ENCODE measurements around the gene SLX4IP. TPM values are rescaled to one million over a fixed set of nuclear protein-coding genes. Genes with fewer than 3 reads are reported as not detected.

The SLX4IP gene
- total RNA-seq, 1 donor from 2014 or later = 4.5 TPM

DNA sequence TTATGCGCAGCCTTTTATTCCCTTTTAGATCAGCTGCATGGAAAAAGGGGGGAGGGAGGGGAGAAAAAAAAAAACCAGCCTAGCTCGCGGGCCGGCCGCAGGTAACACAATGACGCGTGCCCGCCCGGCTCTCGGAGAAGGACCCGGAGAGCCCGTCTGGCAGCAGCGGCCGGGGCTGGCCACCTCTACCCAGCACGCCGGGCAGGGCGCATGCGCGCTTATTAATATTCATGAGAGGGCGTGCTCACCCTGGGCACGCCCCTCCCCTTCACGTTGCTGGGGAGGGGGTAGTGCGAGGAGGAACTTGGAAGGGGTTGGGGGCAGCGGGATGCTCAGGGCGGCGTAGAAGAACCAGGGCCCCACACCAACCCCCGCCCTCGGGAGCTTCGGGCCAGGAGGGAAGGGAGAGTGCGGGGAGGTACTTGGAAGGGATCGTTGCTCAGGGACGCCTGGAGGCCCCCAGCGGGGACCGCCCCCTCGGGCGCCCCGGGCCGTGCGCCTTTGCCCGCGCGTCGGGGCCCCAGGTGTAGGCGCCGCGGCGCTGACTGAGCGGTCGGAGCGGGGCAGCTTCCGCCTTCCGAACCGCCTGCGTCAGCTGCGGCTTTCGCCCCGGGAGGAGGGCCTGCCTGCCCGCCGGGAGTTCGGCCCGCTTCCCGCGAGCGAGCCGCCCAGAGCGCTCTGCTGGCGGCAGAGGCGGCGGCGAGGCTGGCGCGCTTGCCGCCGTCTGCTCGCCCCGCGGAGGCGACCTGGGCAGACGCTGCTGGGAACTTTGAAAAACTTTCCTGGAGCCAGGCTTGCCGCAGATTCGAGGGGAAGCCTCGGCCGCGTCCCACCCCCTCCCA is 239.0 kb downstream of the SLX4IP start, which contains the start of gene JAG1:
TSS of gene JAG1 (minus strand) at position 158 of the 842 bp plus-strand sequence. CDS start 469 bp downstream, outside the sequence.
- TF ChIP-seq CTCF (IDR thresholded peaks at IDR 0.05) = no peak
- Histone ChIP-seq H3K9me3 (no peaks in the 10 kb centered on the region), H3K27me3 (no peaks in the 10 kb centered on the region), H3K36me3 (peaks cover 0 to 6% of the 10 kb centered on the region in 2 donors), H3K4me3 (peak within 1 kb of the TSS; percentile 86 to 90), H3K27ac (peak within 1 kb of the TSS; percentile 100), H3K4me1 (peaks cover 0 to 10% of the 10 kb centered on the region in 2 donors)
- peak; percentile 82 to 98 for DNase-seq (ENCODE audit: low spot score in 2 of 2)
- intact Hi-C loops (cut with DNase I) = loop anchor here (1.0 to 10.0 kb wide), 13 partner anchors 19 to 868 kb away; partner anchors contain the start of gene MKKS

GRCh38 chr20:10674684-10675449 is 239.8 kb downstream of the SLX4IP start:
- intact Hi-C loops (cut with DNase I) = loop anchor here (2.0 to 10.0 kb wide), 11 partner anchors 38 to 867 kb away; no protein-coding TSS in a partner anchor
- peaks cover 0 to 6% of the 10 kb centered on the region in 2 donors for H3K36me3 ChIP-seq
- H3K4me3 ChIP-seq = peak overlapping the region; percentile 86 to 90
- peak overlapping the region; percentile 100 for H3K27ac ChIP-seq
- H3K4me1 ChIP-seq = peaks cover 0 to 9% of the 10 kb centered on the region in 2 donors
- H3K27me3 ChIP-seq = no peaks in the 10 kb centered on the region
- DNase-seq (ENCODE audit: low spot score in 2 of 2) = peak in 1 of 2 donors; percentile 89
- TF ChIP-seq CTCF (IDR thresholded peaks at IDR 0.05) = peak; percentile 95 to 97 (median 96)
- no peaks in the 10 kb centered on the region for H3K9me3 ChIP-seq

- TF ChIP-seq CTCF (IDR thresholded peaks at IDR 0.05) = no peak
- Histone ChIP-seq H3K4me1 (peaks cover 0 to 9% of the 10 kb centered on the region in 2 donors), H3K27ac (peak overlapping the region; percentile 100), H3K36me3 (peaks cover 0 to 6% of the 10 kb centered on the region in 2 donors), H3K4me3 (peak overlapping the region; percentile 86 to 90), H3K27me3 (no peaks in the 10 kb centered on the region), H3K9me3 (no peaks in the 10 kb centered on the region)
- intact Hi-C loops (cut with DNase I) = loop anchor here (2.0 to 10.0 kb wide), 5 partner anchors 207 to 599 kb away; no protein-coding TSS in a partner anchor
- DNase-seq (ENCODE audit: low spot score in 2 of 2) = no peak
These were observed 240.3 kb downstream of the SLX4IP start for GRCh38 chr20:10675450-10675848.

DNA sequence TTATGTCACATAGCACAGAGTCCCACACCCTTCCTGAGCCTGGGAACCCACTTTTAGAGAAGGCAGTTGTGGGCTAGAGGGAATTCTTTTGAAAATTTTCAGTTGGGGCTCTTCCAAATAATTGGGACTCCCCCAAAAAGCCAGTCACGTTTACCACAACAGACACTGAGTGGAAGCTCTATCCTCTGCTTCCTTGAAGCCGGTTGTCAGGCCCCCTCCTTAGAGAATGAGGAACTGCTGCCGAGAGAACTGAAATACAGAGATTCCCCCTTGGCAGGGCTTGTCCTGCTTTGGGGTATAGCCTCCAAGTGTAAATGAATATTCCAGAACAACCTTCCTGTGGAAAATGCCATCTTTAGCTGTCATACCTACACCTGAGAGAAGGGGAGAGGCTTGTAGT is 241.4 kb downstream of the SLX4IP start:
- TF ChIP-seq CTCF (IDR thresholded peaks at IDR 0.05) = no peak
- intact Hi-C loops (cut with DNase I) = loop anchor here (10.0 kb wide), 1 partner anchor 372 kb away; no protein-coding TSS in a partner anchor
- Histone ChIP-seq H3K4me1 (peaks cover 0 to 9% of the 10 kb centered on the region in 2 donors), H3K27me3 (no peaks in the 10 kb centered on the region), H3K4me3 (no peak overlapping the region), H3K9me3 (no peaks in the 10 kb centered on the region), H3K27ac (no peak overlapping the region), H3K36me3 (peaks cover 0 to 6% of the 10 kb centered on the region in 2 donors)
- no peak for DNase-seq (ENCODE audit: low spot score in 2 of 2)

Other genes starting within 250 kb of the SLX4IP start
- gene SNAP25, start 216.5 kb upstream of the SLX4IP start, total RNA-seq = 0.43 TPM
- 7.3 TPM for gene MKKS, start 1.1 kb upstream of the SLX4IP start, total RNA-seq
- gene JAG1, start 238.7 kb downstream of the SLX4IP start, total RNA-seq = 101 TPM